HG02571 (cell line): Measurements from ENCODE around the gene TGFB2.
A peak's percentile ranks its signal among the peaks of the same experiment; 100 is the strongest.

Experiments
- ATAC-seq: cut with Tn5 transposase; IDR thresholded peaks from one replicate; pipeline ENCODE4 v1.9.1; 2021; ENCODE audit warnings: mild to moderate bottlenecking, moderate library complexity; ENCODE audit not compliant: unreplicated experiment

Gene TGFB2

GRCh38 chr1:218357211-218357892 lies 12.2 kb downstream of the TGFB2 start:
- no peak for ATAC-seq

- ATAC-seq = no peak
Measured at GRCh38 chr1:218357893-218358232, 12.7 kb downstream of the TGFB2 start.

- ATAC-seq = no peak
Measured at GRCh38 chr1:218361298-218362065, 16.3 kb downstream of the TGFB2 start.

GRCh38 chr1:218362418-218363076 lies 17.4 kb downstream of the TGFB2 start:
- ATAC-seq = no peak

GRCh38 chr1:218363141-218363540 lies 18.0 kb downstream of the TGFB2 start:
- no peak for ATAC-seq

- no peak for ATAC-seq
Measured at GRCh38 chr1:218364028-218364710, 19.0 kb downstream of the TGFB2 start.

GRCh38 chr1:218365226-218365999 lies 20.3 kb downstream of the TGFB2 start:
- no peak for ATAC-seq

GRCh38 chr1:218366322-218367052 lies 21.4 kb downstream of the TGFB2 start:
- ATAC-seq = no peak

- no peak for ATAC-seq
Measured at GRCh38 chr1:218367118-218367517, 22.0 kb downstream of the TGFB2 start.

- ATAC-seq = no peak
Measured at GRCh38 chr1:218368686-218369085, 23.6 kb downstream of the TGFB2 start.

- no peak for ATAC-seq
Measured at GRCh38 chr1:218369688-218370511, 24.8 kb downstream of the TGFB2 start.

- no peak for ATAC-seq
Measured at GRCh38 chr1:218371927-218372672, 27.0 kb downstream of the TGFB2 start.

- ATAC-seq = no peak
Measured at GRCh38 chr1:218374401-218375353, 29.5 kb downstream of the TGFB2 start.

GRCh38 chr1:218376722-218377121 lies 31.6 kb downstream of the TGFB2 start:
- peak; percentile 9 for ATAC-seq

GRCh38 chr1:218377143-218377660 lies 32.1 kb downstream of the TGFB2 start:
- peak; percentile 77 for ATAC-seq

GRCh38 chr1:218380125-218380977 lies 35.2 kb downstream of the TGFB2 start:
- no peak for ATAC-seq
